ENCODE results near the gene TCTA.

The TCTA gene

DNA sequence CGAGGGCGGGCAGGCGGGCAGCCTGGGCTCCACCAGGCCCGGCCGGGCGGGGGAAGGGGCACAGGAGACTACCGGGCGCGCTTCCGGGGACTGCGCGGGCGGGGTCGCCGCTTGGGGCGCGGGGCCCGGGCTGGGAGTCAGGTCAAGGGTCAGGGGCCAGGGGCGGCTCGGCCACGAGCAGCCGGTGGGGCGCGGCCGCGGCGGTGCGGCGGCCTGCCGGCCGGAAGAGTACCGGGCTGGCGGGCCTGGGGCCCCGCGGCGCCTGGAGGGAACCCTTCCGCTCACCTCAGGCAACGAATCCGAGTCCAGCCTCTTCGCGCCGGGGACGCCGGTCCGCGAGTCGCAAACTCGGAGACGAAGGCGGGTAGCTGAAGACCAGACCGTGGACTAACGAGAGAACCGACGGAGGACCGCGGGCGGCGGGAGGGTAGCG, 672 bp upstream of the TCTA start:
- no peak overlapping the region for H2AFZ ChIP-seq (ENCODE audit: low read depth, low read length)
- H3K4me1 ChIP-seq (ENCODE audit: low read length): peaks cover 29% of the 10 kb centered on the region
- no peak for TF ChIP-seq EZH2phosphoT487 (IDR thresholded peaks at IDR 0.05; ENCODE audit: low read depth)
- TF ChIP-seq, protein P1, sequence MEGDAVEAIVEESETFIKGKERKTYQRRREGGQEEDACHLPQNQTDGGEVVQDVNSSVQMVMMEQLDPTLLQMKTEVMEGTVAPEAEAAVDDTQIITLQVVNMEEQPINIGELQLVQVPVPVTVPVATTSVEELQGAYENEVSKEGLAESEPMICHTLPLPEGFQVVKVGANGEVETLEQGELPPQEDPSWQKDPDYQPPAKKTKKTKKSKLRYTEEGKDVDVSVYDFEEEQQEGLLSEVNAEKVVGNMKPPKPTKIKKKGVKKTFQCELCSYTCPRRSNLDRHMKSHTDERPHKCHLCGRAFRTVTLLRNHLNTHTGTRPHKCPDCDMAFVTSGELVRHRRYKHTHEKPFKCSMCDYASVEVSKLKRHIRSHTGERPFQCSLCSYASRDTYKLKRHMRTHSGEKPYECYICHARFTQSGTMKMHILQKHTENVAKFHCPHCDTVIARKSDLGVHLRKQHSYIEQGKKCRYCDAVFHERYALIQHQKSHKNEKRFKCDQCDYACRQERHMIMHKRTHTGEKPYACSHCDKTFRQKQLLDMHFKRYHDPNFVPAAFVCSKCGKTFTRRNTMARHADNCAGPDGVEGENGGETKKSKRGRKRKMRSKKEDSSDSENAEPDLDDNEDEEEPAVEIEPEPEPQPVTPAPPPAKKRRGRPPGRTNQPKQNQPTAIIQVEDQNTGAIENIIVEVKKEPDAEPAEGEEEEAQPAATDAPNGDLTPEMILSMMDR (IDR thresholded peaks at IDR 0.05; ENCODE audit: low read depth, low read length): no peak
- no peaks in the 10 kb centered on the region for H3K27me3 ChIP-seq (ENCODE audit: low read depth, low read length)
- H3K4me3 ChIP-seq (ENCODE audit: low read length): peak overlapping the region; percentile 87
- peak overlapping the region; percentile 88 for H3K4me2 ChIP-seq (ENCODE audit: low read length)
- H3K27ac ChIP-seq (ENCODE audit: low read length): peak overlapping the region; percentile 71
- H3K9ac ChIP-seq (ENCODE audit: low read length): peak overlapping the region; percentile 87
- peaks cover 67% of the 10 kb centered on the region for H3K79me2 ChIP-seq (ENCODE audit: low read length)
- H4K20me1 ChIP-seq (ENCODE audit: insufficient read depth, low read length): peaks cover 47% of the 10 kb centered on the region
- H3K36me3 ChIP-seq (replicated peaks; ENCODE audit: low read depth, low read length): peaks cover 7% of the 10 kb centered on the region
- no peaks in the 10 kb centered on the region for H3K9me3 ChIP-seq (ENCODE audit: insufficient read depth, low read length)

DNA sequence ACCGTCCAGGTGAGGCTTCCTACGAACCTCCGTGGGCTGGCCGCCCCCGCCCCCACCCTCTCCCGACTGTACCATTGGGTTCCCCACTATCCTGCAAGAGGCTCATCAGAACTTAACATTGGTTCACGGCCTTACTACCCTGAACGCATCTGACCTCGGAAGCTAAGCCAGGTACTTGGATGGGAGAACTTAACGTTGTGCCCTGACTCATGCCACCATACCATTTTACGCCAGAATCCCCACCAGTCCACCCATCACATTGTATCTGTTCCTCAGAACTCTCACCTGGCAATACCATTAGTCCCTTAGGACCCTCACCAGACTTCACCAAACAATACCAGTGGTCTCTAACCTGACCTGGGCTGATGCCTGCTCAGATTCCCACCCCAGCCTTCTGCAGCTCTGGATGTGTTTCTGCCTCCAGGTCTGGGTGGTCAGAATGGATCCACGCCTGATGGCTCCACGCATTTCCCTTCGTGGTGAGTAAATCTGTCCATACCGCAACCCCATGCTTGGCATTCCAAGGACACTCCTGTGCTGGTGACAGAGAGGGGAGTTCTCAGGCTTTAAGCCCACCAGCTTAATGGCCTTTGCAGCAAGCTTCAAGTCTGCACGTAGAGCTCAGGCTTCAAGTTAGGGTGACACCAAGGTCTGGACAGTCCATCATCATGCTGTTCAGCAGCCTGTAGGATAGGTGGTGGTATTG, 562 bp downstream of the TCTA start:
- Histone ChIP-seq H3K4me3 (ENCODE audit: low read length) (peak overlapping the region; percentile 87), H3K9me3 (ENCODE audit: insufficient read depth, low read length) (no peaks in the 10 kb centered on the region), H4K20me1 (ENCODE audit: insufficient read depth, low read length) (peaks cover 34% of the 10 kb centered on the region), H3K4me2 (ENCODE audit: low read length) (peak overlapping the region; percentile 96), H3K4me1 (ENCODE audit: low read length) (peaks cover 30% of the 10 kb centered on the region), H3K79me2 (ENCODE audit: low read length) (peaks cover 55% of the 10 kb centered on the region), H3K27ac (ENCODE audit: low read length) (peak overlapping the region; percentile 71), H3K36me3 (replicated peaks; ENCODE audit: low read depth, low read length) (peaks cover 7% of the 10 kb centered on the region), H3K9ac (ENCODE audit: low read length) (peak overlapping the region; percentile 93), H3K27me3 (ENCODE audit: low read depth, low read length) (no peaks in the 10 kb centered on the region), H2AFZ (ENCODE audit: low read depth, low read length) (peak overlapping the region; percentile 69; the same call in 1 of the 2 replicates)
- TF ChIP-seq EZH2phosphoT487 (IDR thresholded peaks at IDR 0.05; ENCODE audit: low read depth): no peak
- TF ChIP-seq, protein P1 (IDR thresholded peaks at IDR 0.05; ENCODE audit: low read depth, low read length): no peak

DNA sequence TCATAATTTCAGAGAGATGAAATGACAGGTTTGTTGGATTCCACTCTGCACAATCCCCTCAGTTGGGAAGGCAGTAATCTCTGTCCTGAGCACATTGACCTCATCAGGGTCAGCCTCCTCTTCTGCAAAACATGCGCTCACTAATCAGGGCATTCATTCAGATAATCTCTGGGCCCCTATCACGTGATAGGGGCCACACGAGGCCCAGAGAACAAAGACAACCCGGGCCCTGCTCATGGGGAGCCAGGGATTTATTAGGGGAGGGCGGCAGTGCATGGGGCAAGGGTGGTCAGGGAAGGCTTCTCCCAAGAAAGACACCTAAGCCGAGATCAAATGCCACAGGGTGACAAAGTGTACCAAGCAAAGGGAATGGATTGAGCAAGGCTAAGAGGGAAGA, 1.1 kb downstream of the TCTA start:
- peaks cover 7% of the 10 kb centered on the region for H3K36me3 ChIP-seq (replicated peaks; ENCODE audit: low read depth, low read length)
- H3K9me3 ChIP-seq (ENCODE audit: insufficient read depth, low read length): no peaks in the 10 kb centered on the region
- peaks cover 49% of the 10 kb centered on the region for H3K79me2 ChIP-seq (ENCODE audit: low read length)
- no peak overlapping the region for H2AFZ ChIP-seq (ENCODE audit: low read depth, low read length)
- H3K9ac ChIP-seq (ENCODE audit: low read length): peak overlapping the region; percentile 93; the same call in 1 of the 2 replicates
- no peak for TF ChIP-seq EZH2phosphoT487 (IDR thresholded peaks at IDR 0.05; ENCODE audit: low read depth)
- TF ChIP-seq, protein P1 (IDR thresholded peaks at IDR 0.05; ENCODE audit: low read depth, low read length): no peak
- peaks cover 29% of the 10 kb centered on the region for H4K20me1 ChIP-seq (ENCODE audit: insufficient read depth, low read length)
- H3K4me2 ChIP-seq (ENCODE audit: low read length): peak overlapping the region; percentile 96
- peaks cover 30% of the 10 kb centered on the region for H3K4me1 ChIP-seq (ENCODE audit: low read length)
- peak overlapping the region; percentile 87 for H3K4me3 ChIP-seq (ENCODE audit: low read length)
- no peak overlapping the region for H3K27ac ChIP-seq (ENCODE audit: low read length)
- no peaks in the 10 kb centered on the region for H3K27me3 ChIP-seq (ENCODE audit: low read depth, low read length)

DNA sequence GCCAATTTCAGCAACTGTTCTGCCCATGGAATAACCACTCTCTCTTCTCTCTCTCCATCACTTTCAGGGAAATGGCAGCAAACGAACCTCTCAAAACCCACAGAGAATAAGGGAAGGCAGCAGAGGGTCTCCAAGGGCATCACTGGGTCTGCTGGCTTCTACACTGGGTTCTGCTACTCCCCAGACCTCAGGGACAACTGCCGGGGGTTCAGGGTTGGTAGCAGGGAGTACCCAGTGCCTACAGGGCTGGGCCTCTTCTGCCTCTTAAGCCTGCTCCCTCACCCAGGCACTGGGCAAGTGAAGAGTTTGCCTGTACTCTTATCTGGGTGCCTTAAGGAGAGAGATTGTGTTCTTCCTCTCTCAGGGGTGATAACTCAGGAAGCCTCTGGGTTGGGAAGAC, 2.5 kb downstream of the TCTA start:
- Histone ChIP-seq H3K27me3 (ENCODE audit: low read depth, low read length) (no peaks in the 10 kb centered on the region), H3K27ac (ENCODE audit: low read length) (no peak overlapping the region), H4K20me1 (ENCODE audit: insufficient read depth, low read length) (peaks cover 15% of the 10 kb centered on the region), H3K36me3 (replicated peaks; ENCODE audit: low read depth, low read length) (peaks cover 7% of the 10 kb centered on the region), H3K4me3 (ENCODE audit: low read length) (no peak overlapping the region), H2AFZ (ENCODE audit: low read depth, low read length) (no peak overlapping the region), H3K4me2 (ENCODE audit: low read length) (no peak overlapping the region), H3K79me2 (ENCODE audit: low read length) (peaks cover 35% of the 10 kb centered on the region), H3K9ac (ENCODE audit: low read length) (no peak overlapping the region), H3K9me3 (ENCODE audit: insufficient read depth, low read length) (no peaks in the 10 kb centered on the region), H3K4me1 (ENCODE audit: low read length) (peaks cover 24% of the 10 kb centered on the region)
- TF ChIP-seq, protein P1 (IDR thresholded peaks at IDR 0.05; ENCODE audit: low read depth, low read length): no peak
- no peak for TF ChIP-seq EZH2phosphoT487 (IDR thresholded peaks at IDR 0.05; ENCODE audit: low read depth)

Data from OCI-LY3 (cell line).